ENCODE data around the gene SFMBT1.

DNA sequence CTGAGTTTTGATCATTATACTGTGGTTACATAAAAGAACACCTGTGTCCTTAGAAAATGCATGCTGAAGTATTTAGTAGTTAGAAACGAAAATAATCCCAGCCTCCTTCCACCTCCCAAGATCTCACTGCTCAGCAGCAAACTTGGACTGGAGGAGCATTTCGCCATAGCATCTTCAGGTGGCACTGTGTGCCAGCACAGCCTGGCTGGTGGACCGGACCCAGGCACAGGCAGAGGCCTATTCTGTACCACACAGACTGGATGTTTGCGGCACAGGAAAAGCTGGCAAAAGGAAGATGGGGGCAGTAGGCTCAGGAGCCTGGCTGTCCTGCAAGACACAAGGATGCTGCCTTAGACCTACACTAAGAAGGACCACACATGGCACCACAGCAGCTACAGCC, 158.7 kb downstream of the SFMBT1 start:
- TF ChIP-seq CTCF (IDR thresholded peaks at IDR 0.05; ENCODE audit: low read depth, low read length, poor library complexity, severe bottlenecking), result no peak
- no peak for TF ChIP-seq EZH2phosphoT487 (IDR thresholded peaks at IDR 0.05; ENCODE audit: borderline replicate concordance, low read length)
